Stimulated activated CD8-positive, alpha-beta memory T cell treated with anti-CD3 and anti-CD28 coated beads, Interleukin-12 subunit alpha, Interleukin-12 subunit beta, amount 100 ng/mL, for 24 hours (primary cell): ENCODE measurements around the gene LDHAL6A.
"Not testable (repeated sequence)": the region's sequence is repeated elsewhere in the genome, so short reads cannot be mapped to it uniquely, and the experiment has no call there.

Experiments used
- DNase-seq: peaks from one replicate; pipeline ENCODE4 v3.0.0-alpha.2; 2020; ENCODE audit errors: extremely low read depth

The LDHAL6A gene

DNA sequence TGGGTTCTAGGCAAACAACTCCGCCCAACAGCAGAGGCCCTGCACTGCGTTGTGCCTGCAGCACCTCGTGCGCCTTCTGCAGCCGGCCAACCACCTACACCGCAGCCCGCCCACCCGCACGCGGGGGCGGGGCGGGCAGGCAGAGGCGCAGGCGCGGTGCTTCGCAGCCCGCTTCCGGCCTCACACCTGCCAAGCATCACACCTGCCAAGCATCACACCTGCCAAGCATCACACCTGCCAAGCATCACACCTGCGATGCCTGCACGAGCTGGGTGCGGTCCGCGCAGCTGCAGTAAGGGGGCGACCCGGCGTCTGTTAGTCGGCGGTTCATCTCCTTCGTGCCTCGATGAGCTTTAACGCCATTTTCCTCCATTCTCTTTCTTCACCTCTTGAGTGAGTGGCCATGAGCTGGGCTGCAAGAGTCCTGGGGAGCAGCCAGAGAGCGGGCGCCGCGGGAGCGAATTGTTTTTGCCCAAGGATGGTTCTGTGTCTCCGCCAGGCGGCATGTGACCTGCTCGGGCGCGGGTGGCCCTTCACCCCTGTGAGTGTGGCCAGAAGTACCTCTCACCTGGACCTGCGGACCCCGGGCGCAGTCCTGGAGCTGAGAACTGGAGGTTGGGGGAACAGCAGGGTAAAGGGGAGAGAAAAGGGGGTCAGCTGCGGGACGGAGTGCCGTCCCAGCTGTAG lies at the start of gene LDHAL6A:
TSS of gene LDHAL6A (plus strand) at position 171 of the 687 bp plus-strand sequence. CDS start 825 bp downstream, outside the sequence.
- no peak for DNase-seq

GRCh38 chr11:18407400-18407799 lies 48.3 kb upstream of the LDHAL6A start:
- DNase-seq: not testable (repeated sequence)

DNA sequence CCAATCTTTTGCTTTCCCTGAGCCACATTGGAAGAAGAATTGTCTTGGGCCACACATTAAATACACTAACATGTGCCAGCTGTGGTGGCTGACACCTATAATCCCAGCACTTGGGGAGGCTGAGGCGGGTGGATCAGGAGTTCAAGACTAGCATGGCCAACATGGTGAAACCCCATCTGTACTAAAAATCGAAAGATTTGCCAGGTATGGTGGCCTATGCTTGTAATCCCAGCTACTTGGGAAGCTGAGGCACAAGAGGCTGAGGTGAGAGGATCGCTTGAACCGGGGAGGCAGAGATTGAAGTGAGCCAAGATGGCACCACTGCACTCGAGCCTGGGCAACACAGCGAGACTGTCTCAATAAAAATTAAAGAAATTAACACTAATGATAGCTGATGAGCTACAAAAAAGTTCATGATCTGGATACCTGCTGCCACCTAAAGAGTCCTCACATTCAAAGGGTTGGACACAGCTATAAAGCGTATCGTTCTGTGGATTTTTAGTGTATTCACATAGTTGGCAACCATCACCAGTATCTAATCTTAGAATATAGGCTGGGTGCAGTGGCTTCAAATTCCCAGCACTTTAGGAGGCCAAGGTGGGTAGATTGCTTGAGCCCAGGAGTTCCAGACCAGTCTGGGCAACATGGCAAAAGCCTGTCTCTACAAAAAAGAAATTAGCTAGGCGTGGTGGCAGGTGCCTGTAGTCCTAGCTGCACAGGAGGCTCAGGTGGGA lies 46.9 kb upstream of the LDHAL6A start:
- no peak for DNase-seq

- DNase-seq: no peak
Observed at GRCh38 chr11:18416459-18416858, 39.2 kb upstream of the LDHAL6A start.

DNA sequence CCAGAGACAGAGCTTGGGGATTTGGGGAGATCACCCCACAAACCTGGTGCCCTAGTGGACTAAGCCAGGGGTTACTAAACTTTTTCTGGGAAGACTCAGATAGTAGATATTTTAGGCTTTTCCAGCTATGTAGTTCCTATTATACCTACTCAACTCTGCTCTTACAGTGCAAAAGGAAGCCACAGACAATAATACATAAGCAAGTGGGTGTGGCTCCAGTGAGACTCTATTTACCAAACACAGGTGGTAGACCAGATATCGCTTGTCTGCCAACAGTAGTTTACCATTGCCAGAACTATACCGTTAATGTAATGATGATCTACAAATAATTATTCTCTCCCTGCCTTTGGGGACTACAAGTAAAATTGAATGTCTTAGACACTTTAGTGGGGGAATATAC lies 36.6 kb upstream of the LDHAL6A start:
- no peak for DNase-seq

DNA sequence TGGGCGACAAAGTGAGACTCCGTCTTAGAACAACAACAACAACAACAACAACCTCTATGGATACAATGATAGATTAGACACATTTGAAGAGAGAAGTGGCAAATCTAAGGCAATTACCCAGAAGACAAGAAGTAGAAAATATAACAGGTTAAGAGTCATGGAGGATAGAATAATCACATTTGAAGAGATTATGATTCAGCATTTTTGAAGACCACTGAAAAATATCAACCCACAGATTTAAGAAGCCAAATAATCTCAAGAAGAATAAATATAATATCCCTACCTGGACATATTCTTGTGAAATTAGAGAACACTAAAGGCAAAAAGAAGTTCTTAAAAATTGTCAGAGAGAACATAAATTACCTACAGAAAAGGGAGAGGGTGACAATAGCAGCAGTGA lies 35.6 kb upstream of the LDHAL6A start:
- DNase-seq: no peak

DNA sequence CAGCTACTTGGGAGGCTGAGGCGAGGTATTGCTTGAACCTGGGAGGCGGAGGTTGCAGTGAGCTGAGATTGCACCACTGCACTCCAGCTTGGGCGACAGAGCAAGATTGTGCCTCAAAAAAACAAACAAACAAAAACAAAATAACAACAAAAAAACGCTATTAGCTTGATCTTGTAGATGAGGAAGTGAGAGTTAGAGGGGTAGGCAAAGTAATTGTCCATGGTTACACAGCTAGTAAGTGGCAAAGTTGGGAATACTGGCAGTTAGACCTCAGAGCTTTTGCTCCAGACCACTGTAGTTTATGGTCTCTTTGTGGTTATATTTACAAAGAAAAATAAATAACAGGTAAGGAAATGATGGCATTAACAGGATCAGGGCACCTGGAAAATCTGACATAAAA lies 28.4 kb upstream of the LDHAL6A start:
- no peak for DNase-seq

GRCh38 chr11:18429332-18429731 lies 26.3 kb upstream of the LDHAL6A start:
- no peak for DNase-seq

DNA sequence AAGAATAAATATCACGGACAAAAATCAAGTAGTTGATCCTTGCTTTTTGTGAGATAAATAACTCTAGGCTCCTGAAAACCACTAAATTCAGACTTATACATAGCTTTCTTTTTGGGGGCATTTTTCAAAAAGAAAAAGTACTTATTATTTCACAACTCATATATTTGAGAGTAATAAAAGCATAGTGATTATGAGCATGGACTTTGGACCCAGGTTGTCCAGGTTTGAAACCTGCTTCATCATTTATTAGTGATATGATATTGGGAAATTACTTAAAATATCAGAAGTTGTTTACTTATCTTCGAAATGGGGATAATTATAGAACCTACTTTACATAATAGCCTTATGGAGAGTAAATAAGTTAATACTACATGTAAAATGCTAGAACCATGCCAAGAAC lies 17.0 kb upstream of the LDHAL6A start:
- no peak for DNase-seq

GRCh38 chr11:18449251-18449650 lies 6.4 kb upstream of the LDHAL6A start:
- no peak for DNase-seq

DNA sequence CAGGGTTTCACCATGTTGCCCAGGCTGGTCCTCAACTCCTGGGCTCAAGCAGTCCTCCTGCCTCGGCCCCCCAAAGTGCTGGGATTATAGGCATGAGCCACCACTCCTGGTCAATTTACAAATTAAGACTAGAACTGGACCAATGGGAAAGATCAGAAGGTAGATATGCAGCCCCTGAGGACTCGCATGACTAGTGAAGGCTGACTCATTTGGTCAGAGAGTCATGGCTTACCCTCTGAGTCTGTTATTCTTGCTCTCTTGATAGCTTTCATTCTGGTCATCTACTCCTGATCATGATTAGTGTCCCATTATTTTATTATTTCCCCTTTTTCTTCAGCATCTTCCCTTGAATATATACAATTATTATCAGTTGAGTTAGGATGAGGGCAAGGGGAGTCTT lies 2.7 kb upstream of the LDHAL6A start:
- DNase-seq: no peak

DNA sequence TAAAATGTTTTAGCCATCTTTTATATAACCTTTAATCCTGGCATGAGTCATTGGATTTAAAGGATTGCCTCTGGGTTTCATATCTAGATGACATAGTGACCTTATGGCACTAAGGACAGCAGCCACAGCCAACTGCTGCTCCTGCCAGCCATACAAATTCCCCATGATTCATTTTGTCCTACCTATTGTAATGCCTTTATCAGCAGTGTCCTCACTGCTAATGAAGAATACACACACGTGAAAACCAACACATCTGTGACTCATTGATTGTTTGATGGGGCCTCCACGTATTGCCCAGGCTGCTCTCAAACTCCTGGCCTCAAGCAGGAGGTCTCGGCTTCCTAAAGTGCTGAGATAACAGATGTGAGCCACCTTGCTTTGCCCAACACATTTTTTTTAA lies 1.8 kb downstream of the LDHAL6A start:
- DNase-seq: no peak

GRCh38 chr11:18459634-18460033 lies 4.0 kb downstream of the LDHAL6A start:
- DNase-seq: no peak

- no peak for DNase-seq
Observed at GRCh38 chr11:18461909-18462308, 6.3 kb downstream of the LDHAL6A start.

- no peak for DNase-seq
Observed at GRCh38 chr11:18463439-18463838, 7.8 kb downstream of the LDHAL6A start.

DNA sequence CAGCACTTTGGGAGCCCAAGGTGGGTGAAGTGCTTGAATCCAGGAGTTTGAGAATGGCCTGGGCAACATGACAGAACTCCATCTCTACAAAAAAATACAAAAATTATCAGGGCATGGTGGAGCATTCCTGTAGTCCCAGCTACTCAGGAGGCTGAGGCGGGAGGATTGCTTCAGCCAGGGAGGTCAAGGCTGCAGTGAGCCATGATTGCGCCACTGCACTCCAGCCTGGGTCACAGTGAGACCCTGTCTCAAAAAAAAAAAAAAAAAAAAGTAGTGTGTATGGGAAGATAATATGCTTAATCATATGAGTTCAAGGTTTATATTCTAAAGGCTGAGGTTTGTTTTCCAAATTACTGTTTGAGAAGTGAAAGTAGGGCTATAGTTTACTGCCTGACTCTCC lies 10.7 kb downstream of the LDHAL6A start:
- DNase-seq: no peak

DNA sequence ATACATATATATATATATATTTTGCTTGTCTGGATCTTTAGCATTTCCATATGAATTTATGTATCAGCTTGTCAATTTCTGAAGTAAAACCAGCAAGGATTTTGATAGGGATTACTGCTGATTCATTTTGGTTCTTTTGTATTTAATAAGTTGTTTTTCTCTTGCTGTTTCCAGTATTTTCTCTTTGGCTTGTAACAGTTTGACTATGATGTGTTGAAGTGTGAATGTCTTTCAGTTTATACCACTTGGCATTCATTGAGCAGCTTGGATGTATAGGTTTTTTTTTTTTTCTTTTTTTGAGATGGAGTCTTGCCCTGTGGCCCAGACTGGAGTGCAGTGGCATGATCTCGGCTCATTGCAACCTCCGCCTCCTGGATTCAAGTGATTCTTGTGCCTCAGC lies 12.4 kb downstream of the LDHAL6A start:
- no peak for DNase-seq

DNA sequence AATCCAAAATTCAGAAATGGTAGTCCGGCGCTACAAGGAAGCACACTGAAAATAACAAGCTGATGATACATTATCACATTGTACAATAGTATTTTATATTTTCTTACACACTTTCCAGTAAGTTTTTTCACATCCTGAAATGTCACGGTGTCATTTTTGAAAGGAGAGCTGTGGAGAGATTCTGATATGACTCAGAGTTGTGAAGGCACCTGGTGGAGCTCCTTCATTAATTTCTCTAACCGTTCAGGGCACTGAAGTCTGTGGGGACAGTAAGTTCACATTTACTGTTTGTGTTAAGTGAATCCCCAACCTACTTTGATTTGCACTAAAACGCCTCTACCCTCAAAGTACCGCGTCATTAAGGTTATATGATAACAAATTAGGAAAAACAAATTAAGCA lies 13.3 kb downstream of the LDHAL6A start:
- DNase-seq: no peak

DNA sequence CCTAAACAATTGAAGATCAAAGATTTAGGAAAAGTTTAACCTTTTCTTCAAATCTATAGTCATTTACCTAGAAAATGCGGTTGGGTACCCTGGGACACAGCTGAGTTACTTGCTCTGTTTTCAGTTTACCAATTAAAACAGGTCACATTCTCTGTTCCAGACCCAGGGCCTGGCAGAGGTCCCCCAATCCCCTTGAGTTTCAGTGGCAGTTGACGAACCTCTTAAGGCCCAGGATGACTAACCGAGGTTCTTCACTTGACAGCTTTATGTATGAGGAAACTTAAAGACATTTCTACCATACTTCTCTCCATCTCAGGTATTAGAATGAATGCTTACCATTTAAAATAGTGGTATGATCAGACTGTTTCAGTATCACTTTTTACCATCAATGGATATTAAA lies 16.3 kb downstream of the LDHAL6A start:
- no peak for DNase-seq

- no peak for DNase-seq
Observed at GRCh38 chr11:18472587-18472986, 16.9 kb downstream of the LDHAL6A start.

- no peak for DNase-seq
Observed at GRCh38 chr11:18479063-18479462, 23.4 kb downstream of the LDHAL6A start.

DNA sequence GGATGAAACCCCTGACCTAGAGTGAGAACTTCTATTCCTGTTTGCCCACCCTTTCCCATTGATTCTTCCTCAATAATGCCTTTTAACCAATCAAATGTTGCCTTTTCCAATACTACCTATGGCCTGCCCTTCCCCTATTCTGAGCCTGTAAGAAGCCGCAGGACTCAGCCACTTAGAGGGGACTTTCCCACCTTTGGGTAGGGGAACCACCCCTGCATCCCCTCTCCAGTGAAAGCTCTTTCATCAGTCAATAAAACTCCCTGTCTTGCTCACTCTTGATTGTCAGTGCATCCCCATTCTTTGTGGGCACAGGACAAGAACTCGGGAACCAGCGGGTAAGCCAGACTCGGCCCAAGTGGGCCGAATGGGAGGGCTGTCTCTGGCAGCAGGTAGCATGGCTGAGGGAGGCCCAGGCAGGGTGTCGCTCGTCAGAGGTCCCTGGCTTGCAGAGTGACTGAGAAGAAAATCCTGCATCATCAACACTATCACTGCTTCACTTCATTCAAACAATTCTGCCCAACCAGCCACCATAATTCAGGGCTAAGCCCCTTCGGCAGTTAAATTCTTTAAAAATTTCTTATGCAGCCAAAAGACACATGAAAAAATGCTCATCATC lies 30.4 kb downstream of the LDHAL6A start:
- DNase-seq: no peak

DNA sequence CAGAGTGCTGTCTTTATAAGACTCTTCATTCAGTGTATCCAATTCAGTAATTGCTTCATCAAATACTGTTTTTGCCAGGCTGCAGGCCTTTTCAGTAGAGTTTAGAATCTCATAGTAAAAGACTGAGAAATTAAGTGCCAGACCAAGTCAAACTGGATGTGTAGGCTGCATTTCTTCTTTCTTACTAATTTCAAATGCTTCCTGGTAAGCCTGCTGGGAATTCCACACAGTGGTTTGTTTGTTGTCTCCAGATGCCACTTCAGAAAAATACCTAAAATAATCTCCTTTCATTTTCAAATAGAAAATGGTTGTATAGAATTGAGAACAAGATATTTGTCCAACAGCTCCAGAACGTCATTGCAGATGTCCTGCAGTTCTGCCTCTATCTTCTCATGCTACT lies 34.7 kb downstream of the LDHAL6A start:
- no peak for DNase-seq
